ENCODE measurements around the gene C11orf98.
"Not testable (repeated sequence)": the region's sequence is repeated elsewhere in the genome, so short reads cannot be mapped to it uniquely, and the experiment has no call there.

The C11orf98 gene

GRCh38 chr11:62665075-62665598 lies at the start of gene C11orf98, which contains the start of gene CSKMT:
TSS of gene C11orf98 (minus strand) at chr11:62665210. CDS start at chr11:62665169, 41 bp downstream.
TSS of gene CSKMT (plus strand) at chr11:62665312. CDS start at chr11:62665880, 568 bp downstream.
- peak; percentile 94 to 97 (median 97) for DNase-seq

DNA sequence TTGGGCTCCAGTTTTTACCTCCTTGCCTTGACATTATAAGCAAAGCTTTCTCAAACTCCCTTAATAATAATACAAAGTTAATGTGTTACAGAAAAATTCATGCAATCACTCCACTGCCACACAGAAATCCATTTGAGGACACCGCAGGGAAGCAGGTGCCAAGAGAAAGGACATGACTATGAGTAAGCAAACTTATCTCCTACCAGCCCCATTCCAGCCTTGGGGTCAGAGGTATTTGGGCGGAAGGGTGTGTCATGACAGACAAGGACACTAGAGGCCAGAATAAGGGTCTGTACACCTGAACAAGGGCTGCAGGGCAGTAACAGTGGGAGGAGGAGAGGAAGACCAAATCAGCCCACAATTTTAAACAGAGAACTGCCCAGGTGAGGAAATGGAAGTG lies 48.3 kb upstream of the C11orf98 start:
- no peak for DNase-seq

DNA sequence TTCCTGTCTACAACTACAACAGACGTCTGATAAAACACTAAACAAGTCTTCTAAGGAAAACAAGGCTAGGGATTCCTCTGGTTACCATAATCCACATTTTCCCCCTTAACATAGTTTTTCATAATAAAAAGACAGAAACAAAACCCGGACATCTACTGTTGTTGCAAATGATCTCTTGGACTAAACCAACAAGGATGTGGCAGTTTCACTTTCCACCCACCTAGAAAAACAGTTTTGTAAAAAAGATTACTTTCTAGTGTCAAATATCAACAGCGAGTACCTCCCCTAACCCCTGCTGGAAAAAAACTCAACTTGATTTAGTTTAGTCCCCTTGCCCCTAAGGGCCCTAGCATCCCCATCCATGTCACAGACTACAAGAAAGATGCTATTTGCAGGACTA lies 47.9 kb upstream of the C11orf98 start:
- DNase-seq: no peak

- DNase-seq: no peak
Measured at GRCh38 chr11:62712276-62712812, 47.3 kb upstream of the C11orf98 start.

DNA sequence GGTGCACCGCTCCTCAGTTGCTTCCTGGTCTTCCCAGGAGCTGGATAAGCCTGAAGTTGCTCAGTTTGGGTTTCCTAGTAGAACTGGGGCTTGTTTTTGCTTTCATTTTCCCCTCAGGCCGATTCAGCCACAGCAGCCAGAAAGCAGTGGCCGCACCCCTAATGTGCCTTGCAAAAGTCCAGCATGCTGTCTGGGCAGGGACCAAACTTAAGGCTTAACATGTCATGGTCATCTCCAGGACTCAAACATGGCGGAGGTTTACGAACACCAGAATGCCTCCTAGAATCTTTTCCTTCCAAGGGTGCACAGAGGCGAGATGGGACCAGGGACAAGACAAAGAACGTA lies 45.0 kb upstream of the C11orf98 start:
- peak; percentile 47 to 74 (median 69) for DNase-seq

DNA sequence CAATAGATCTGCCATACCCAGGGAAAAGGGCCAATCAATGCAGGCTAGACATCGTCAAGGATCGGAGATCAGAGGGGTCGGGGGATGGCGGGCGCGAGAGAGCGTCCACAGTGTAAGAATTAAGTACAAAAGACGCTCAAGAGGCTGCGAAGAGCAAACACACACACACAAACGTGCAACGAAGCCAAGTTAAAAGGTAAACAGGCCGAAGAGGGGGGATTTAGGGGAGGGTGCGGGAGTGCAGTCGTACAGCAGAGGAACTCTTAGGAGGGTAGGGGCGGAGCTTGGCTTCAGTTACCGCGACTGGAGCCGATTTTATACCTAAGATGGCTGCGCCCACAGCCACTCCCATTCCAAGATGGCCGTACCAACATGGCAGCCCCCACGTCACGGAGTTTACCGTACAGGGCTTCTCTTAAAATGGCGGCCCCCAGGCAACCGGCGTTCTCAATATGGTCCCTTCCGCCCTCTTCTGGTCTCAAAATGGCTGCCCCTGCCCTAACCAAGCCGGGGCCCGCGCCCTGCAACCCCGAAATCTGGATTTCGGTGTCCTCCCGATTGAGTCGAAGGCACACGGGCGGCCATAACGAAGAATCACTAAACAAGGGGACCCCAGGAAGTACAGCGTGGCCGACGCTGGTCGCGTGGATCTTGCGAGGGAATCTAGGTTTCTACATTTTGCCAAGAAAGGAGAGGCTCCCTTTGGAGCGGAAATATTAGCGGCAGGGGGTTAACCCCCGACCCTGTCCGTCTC lies 44.4 kb upstream of the C11orf98 start:
- DNase-seq: peak; percentile 98 to 99 (median 98)

- DNase-seq: no peak
Measured at GRCh38 chr11:62708793-62709192, 43.8 kb upstream of the C11orf98 start.

DNA sequence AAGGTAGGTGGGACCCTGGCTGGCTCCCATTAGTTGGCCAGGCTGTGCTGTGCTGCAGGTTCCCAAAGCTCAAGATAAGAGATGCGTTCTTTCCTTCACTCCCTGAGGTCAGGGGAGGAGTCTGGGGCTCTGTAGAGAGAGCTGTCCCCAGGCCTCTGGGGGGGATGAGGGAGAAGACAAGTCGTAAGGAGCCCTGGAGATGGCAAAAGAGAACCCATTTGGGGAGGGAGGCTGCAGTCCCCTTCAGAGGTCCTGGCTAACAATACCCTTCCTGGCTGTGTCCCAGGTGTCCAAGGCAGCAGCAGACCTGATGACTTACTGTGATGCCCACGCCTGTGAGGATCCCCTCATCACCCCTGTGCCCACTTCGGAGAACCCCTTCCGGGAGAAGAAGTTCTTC lies 43.4 kb upstream of the C11orf98 start:
- DNase-seq: no peak

GRCh38 chr11:62707277-62707861 lies 42.4 kb upstream of the C11orf98 start, which contains the start of the genes BSCL2 and GNG3:
TSS of gene BSCL2 (minus strand) at chr11:62707424. CDS start at chr11:62707195, 229 bp downstream.
TSS of gene GNG3 (plus strand) at chr11:62707676. CDS start at chr11:62708296, 620 bp downstream.
- DNase-seq: no peak

- no peak for DNase-seq
Measured at GRCh38 chr11:62706850-62707247, 41.8 kb upstream of the C11orf98 start.

DNA sequence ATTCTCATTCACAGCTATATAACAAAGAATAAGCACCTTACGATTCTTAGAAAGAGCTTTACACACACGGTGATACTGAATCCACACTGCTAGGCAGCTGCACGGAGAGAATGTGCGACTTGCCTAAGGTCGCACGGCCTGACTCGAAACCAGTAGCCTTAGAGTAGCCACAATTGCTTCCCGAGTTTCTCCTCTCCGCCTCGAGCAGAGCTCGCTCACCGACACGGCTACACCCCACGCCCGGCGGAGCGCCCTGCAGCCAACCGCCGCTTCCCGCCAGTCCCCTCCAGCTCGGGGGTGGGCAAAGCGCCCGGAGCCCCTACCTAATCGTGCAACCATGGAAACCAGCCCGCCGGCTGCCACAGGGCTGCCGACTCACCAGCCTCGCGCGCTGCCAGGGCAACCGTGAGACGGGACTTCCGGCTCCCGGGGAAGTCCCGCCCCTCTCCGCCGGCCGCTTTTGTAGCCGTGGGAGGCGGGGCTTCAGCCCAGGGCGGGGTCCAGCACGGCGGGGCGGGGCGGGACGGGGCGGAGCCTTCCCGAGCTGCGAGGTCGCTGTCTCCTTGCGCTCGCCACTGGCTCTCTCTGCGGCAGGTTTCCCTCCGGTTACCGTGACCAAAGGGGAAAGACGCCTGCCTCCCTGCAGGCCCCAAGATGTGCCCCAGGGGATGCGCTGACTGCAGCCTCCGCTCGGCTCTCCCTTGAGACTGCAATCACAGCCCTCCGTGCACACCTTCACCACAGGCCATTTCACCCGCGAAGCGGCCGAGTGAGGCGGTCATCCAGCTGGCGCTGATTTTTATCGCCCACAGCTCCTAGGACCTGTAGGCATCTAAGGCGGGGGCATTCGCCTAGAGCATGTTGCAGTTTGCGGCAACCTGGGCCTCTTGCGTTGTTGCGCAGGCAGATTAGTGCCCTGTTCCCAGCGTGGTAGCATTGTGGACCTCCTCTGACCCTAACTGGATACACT lies 41.2 kb upstream of the C11orf98 start:
- peak; percentile 96 to 99 (median 98) for DNase-seq

DNA sequence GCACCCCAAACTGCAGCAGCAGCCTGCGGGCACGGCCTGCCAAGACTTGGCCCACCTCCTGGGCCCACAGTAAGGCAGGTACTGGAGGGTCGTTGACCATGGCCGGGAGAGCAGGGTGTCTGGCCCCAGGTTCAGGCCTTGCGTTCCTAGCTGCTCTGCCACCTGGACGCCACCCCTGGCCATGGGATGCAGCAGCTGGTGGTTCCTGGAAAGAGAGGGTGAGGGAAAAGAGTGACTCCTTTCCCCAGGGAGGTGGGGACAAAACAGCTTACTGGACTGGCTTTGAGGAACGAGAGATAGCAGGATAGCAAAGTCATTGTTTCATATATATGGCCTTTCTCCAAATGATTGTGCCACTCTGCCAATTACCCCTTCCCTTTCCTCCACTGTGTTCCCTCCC lies 40.4 kb upstream of the C11orf98 start:
- no peak for DNase-seq

GRCh38 chr11:62703921-62704320 lies 38.9 kb upstream of the C11orf98 start:
- peak; percentile 19 to 38 (median 28) for DNase-seq

DNA sequence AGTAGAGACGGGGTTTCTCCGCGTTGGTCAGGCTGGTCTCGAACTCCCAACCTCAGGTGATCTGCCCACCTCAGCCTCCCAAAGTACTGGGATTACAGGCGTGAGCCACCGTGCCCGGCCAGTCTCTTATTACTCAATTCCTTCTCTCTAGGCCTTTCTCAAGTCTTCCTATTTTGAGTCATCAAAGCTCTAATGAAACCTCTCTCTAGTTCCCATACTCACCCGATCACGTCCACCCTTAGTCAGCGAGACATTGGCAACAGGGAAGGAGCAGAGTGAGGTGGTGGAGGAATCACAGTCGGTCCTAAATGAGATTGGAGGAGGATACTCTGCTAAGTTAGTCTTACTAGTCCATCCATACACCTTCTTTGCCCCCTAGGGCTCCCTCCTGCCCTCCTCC lies 37.2 kb upstream of the C11orf98 start:
- peak; percentile 85 to 95 (median 93) for DNase-seq

DNA sequence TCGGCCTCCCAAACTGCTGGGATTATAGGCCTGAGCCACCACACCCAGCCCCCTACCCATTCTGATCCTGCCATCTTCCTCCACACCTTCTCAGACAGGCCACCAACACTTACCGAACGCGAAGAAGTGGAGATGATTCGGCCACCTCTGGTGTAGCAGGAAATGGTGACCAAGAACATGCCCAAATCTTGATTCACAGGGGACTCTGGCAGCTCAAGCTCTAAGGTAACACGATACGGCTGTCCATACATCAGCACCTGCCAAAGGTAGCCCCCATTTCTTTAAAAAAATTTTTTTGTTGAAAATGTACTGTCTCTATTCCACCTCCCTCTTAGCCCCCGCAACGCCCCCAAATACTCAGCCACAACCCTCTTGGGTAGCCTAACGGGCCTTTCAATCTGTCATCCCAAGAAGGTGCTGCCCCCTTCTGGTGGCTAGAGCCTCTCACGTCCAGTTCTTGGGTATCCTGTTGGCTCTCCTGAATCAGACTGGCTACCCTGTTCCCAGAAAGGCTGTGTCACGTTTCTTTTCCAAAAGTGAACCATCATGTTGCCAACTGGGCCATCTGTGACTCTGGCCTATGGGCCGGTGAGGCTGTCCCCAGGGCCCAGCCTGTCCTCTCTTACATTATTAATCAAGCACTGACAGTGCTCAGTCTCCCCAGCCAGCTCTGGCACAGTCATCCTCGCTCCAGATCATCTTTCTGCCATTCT lies 29.6 kb upstream of the C11orf98 start:
- peak; percentile 88 to 93 (median 90) for DNase-seq

DNA sequence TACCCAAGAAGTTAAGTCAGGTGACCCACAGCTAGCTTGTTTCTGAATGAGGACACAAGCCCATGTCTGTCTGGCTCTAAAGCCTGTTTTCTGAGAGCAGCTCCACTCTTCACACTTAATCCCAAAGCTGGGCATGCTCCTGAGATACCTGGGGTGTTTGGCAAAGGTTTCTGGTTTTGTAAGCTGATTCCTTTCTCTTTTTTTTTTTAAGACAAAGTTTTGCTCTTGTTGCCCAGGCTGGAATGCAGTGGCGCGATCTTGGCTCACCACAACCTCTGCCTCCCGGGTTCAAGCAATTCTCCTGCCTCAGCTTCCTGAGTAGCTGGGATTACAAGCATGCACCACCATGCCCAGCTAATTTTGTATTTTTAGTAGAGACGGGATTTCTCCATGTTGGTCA lies 28.6 kb upstream of the C11orf98 start:
- not testable (repeated sequence) for DNase-seq

DNA sequence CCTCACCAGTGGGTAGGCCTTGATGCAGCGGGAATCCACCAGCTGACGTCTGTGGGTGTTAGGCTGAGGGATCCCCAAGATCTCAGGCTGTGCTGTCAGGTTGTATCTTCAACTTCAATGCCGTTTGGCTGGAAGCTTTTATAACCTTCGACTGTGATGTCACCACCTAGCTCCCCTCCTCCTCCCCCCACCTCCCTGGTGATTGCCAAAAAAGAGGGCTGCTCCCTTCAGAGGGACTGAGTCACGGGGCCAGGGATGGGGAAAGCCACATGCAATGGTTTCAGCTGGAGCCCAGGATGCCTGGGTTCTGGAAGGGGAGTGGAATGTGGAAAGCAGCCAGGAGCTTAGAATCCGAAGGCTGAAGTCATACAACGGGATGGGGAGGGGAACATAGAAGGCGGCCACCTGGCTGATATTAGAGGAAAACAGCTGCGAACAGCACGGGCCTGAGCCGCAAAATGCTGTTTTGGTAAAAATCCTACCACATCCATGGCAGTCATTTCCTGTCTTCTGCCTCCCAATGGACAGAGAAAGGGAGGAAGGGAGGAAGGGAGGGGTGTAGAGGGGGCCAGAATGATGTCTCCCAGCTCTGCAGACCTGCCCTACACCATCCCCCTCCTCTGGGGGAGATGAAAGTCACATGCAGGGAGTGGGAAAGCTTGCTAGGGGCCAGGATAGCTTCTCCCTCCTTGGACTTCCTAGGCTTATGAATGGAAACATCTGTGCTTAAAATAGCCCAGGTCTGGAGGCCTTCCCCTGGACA lies 24.6 kb upstream of the C11orf98 start, which contains the start of gene LRRN4CL:
Gene LRRN4CL (minus strand): TSS at position 110 of the 763 bp plus-strand sequence. CDS start 1,022 bp downstream, outside the sequence.
- no peak for DNase-seq

- no peak for DNase-seq
Measured at GRCh38 chr11:62688491-62688890, 23.5 kb upstream of the C11orf98 start.

DNA sequence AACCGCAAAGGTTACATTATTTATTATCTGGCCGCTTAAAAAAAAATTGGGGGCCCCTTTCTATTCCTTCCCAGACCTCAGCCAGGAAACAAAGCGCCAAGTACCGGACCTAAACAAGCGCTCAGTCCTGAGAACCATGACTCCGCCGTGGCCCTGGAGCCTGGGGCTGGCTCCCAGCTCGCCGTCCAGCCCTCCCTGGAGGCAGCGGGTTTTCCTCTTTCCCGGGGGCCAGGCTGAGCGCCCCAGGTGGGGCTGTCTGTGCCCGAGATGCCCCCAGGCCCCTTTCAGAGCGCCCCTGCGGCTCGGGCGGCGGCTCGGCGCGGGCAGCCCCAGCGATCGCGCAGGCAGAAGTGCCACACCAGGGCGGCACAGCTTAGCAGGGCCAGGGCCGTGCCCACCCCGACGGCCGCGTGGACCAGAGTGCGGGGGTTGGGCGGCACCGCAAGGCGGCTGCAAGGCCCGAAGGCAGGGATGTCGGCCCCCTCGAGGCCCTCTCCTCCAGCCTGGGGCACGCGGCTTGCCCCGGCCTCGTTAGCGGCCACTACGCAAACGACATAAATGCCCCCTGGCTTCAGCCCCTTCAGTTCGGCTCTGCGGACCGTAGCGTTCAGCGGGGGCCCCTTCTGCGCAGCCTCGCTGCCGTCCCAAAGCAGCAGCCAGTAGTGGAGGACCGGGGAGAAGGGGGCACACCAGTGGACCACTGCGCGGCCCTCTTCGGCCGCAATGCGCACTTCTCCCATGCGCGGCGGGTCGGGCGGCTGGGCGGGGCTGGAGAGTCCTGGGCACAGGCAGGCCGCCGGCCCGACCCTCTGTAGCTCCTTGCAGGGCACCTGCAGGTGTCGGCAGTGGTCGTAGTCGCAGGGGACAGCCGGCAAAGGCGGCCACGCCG lies 22.7 kb upstream of the C11orf98 start:
- no peak for DNase-seq

DNA sequence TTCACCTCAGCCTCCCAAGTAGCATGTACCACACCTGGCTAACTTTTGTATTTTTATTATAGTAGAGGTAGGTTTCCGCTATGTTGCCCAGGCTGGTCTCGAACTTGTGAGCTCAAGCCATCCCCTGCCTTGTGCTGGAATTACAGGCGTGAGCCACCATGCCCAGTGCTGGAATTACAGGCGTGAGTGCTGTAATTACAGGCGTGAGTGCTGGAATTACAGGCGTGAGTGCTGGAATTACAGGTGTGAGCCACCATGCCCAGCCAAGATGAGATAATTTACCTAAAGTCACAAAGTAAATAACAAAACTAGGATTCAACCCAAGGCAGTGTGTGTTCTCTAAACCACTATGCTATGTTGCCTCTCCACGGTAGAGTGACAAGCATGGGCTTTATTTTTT lies 17.5 kb upstream of the C11orf98 start:
- no peak for DNase-seq

Data from suppressor macrophage treated with lipopolysaccharide for 1 hour (primary cell).